Kidney (tissue), 14 donors: Measurements from ENCODE around the gene ZNF628. TPM values are rescaled to one million over a fixed set of nuclear protein-coding genes. Genes with fewer than 3 reads are reported as not detected.
A peak's percentile ranks its signal among the peaks of the same experiment; 100 is the strongest.

Experiments used
- DNase-seq, 5 donors: peaks; one replicate each; pipeline ENCODE4 v3.0.0-alpha.2; 2013 to 2020
- FAIRE-seq: peaks from 2 replicates; lab custom pipeline; 2012; peaks lifted over from hg19 to GRCh38; lab: Jason Lieb, UNC
- H3K27ac ChIP-seq, 2 donors: one replicate each; pipeline ENCODE4 v1.7.0; 2013; ENCODE audit warnings: low read depth in 2 of 2, low read length in 2 of 2, inconsistent platforms in 1 of 2
- H3K27me3 ChIP-seq: one replicate; pipeline ENCODE4 v1.7.1; 2013; ENCODE audit warnings: low read length, inconsistent platforms; ENCODE audit not compliant: control insufficient read depth, insufficient read depth
- H3K36me3 ChIP-seq, 3 donors: one replicate each; pipeline versions ENCODE4 v1.7.0 to v1.7.1; 2013; ENCODE audit warnings: low read length in 3 of 3, control low read depth in 1 of 3, inconsistent platforms in 1 of 3; ENCODE audit not compliant: insufficient read depth in 3 of 3, control insufficient read depth in 2 of 3
- H3K4me1 ChIP-seq, 3 donors: one replicate each; pipeline versions ENCODE4 v1.7.0 to v1.7.1; 2013; ENCODE audit warnings: low read length in 3 of 3, inconsistent platforms in 1 of 3, low read depth in 1 of 3; ENCODE audit not compliant: control insufficient read depth in 2 of 3, insufficient read depth in 2 of 3
- H3K4me3 ChIP-seq, 3 donors: one replicate each; pipeline versions ENCODE4 v1.7.0 to v1.8.1; 2013; ENCODE audit warnings: low read length in 3 of 3, control low read depth in 1 of 3, inconsistent platforms in 1 of 3
- H3K9ac ChIP-seq, 3 donors: one replicate each; pipeline versions ENCODE4 v1.7.0 to v1.7.1; 2013; ENCODE audit warnings: low read length in 3 of 3, control low read depth in 1 of 3, inconsistent platforms in 1 of 3
- H3K9me3 ChIP-seq, 3 donors: one replicate each; pipeline versions ENCODE4 v1.7.0 to v1.7.1; 2013; ENCODE audit warnings: low read length in 3 of 3, control low read depth in 1 of 3, inconsistent platforms in 1 of 3; ENCODE audit not compliant: control insufficient read depth in 2 of 3, insufficient read depth in 1 of 3
- intact Hi-C: fragments of 100-400 bp; cut with DNase I; formaldehyde crosslinking; loops from one replicate; pipeline ENCODE4 v1.11.1; 2022
- polyA plus RNA-seq: library from polyadenylated mRNA; stranded (reverse); fragments of 350-450 nt; fragmentation: Illumina TruSeq; extraction: RNeasy Lipid Tissue Mini Kit (QIAGEN cat#74804); gene quantifications from one replicate; pipeline ENCODE4 v1.2.3, GENCODE V29; 2014; ENCODE audit warnings: low read depth, low replicate concordance; ENCODE audit not compliant: insufficient read depth
- total RNA-seq: library from RNA; stranded (reverse); fragmentation: NEBNext Ultra II Directional; extraction: Animal tissue kit (Norgen Biotek cat#: 25700); gene quantifications from one replicate; pipeline ENCODE4 v1.2.1, GENCODE V29; 2021
- TF ChIP-seq, protein P1 (sequence below): IDR thresholded peaks from 3 replicates; pipeline ENCODE4 v1.5.1; 2012; ENCODE audit warnings: mild to moderate bottlenecking, moderate library complexity, borderline replicate concordance; ENCODE audit not compliant: insufficient read depth; ENCODE audit errors: extremely low read depth
- donor health status: control.
- donor health status: control.
- donor health status: control.
- donor health status: control.
- donor health status: control.
- donor health status: DM: yes; HTN: yes; CAD: no.
- donor health status: Normal renal cell carcinoma (clear cell type).

ZNF628 gene
- total and polyA plus RNA-seq, 2 donors from 2014 or later: 2.3 to 12.0 TPM

DNA sequence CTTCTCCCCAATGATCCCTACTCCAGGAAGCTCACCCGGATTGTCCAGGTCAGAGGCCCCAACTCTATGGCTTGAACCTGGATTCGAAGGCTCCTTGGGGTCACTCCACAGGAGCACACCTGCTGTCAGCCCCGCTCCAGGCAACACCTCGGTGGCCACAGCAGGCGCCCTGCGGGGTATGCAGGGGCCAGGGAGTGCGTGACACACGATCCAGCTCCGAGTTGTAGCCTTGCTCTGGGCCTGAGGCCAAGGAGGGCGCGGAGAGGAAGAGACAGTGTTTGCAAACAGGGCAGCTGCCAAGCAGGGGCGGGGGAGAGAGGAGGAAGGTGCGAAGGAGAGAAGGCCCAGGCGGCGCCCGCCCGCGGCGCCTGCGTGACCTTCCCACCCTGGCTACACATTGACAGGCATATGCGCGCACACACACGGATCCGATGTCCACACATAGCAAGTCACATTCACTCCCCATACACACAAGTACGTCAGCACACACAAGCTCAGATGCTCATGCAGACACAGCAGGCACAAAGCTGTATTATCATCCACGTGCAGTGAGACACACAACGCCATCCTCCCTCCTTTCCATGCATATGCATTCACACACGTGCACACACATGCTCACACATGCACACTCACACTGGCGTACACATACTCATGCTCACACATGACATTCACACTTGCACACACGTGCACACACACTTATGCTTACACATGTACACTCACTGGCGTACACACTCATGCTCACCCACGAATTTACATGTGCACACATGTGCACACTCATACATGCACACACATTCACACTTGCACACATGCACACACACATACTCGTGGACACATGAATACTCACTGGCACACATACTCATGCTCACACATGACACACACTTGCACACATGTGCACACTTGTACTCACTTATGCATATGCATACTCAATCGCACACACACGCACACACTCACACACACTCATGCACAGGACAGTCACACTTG lies 50.1 kb downstream of the ZNF628 start:
- peak; percentile 82 to 86 (median 85) for DNase-seq
- H3K9me3 ChIP-seq: peaks cover 0 to 6% (median 0%) of the 10 kb centered on the region in 3 donors
- peaks cover 0 to 4% (median 0%) of the 10 kb centered on the region in 3 donors for H3K36me3 ChIP-seq
- intact Hi-C loops: no loop called here
- peak overlapping the region in 1 of 3 donors; percentile 17 for H3K4me3 ChIP-seq
- H3K27ac ChIP-seq: no peak overlapping the region
- H3K4me1 ChIP-seq: peaks cover 0 to 8% (median 3%) of the 10 kb centered on the region in 3 donors
- H3K27me3 ChIP-seq: no peaks in the 10 kb centered on the region
- no peak overlapping the region for H3K9ac ChIP-seq
- FAIRE-seq: no peak
- TF ChIP-seq, protein P1, sequence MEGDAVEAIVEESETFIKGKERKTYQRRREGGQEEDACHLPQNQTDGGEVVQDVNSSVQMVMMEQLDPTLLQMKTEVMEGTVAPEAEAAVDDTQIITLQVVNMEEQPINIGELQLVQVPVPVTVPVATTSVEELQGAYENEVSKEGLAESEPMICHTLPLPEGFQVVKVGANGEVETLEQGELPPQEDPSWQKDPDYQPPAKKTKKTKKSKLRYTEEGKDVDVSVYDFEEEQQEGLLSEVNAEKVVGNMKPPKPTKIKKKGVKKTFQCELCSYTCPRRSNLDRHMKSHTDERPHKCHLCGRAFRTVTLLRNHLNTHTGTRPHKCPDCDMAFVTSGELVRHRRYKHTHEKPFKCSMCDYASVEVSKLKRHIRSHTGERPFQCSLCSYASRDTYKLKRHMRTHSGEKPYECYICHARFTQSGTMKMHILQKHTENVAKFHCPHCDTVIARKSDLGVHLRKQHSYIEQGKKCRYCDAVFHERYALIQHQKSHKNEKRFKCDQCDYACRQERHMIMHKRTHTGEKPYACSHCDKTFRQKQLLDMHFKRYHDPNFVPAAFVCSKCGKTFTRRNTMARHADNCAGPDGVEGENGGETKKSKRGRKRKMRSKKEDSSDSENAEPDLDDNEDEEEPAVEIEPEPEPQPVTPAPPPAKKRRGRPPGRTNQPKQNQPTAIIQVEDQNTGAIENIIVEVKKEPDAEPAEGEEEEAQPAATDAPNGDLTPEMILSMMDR: no peak

DNA sequence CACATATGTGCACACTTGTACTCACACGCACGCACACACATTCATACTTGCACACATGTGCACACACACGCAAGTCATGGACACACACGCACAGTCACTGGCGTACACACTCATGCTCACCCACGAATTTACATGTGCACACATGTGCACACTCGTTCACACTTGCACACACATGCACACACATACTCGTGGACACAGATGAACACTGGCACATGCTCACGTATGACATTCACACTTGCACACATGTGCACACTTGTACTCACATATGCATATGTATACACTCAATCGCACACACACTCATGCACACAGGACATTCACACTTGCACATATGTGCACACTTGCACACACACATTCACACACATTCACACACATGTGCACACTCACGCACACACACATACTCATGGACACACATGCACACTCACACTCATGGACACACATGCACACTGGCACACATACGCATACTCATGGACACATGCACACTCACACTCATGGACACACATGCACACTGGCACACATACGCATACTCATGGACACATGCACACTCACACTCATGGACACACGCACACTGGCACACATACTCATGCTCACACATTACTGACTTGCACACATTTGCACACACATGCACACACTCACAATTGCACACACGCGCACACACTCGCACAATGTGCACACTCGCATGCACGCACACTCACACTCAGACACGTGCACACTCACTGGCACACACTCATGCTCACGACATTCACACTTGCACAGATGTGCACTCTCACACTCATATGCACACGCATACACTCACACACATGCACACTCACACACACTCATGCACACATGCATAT lies 51.0 kb downstream of the ZNF628 start:
- no peak overlapping the region for H3K27ac ChIP-seq
- H3K36me3 ChIP-seq: peaks cover 0 to 4% (median 0%) of the 10 kb centered on the region in 3 donors
- no peak overlapping the region for H3K4me3 ChIP-seq
- H3K9ac ChIP-seq: no peak overlapping the region
- TF ChIP-seq, protein P1: no peak
- no peak for FAIRE-seq
- peaks cover 0 to 6% (median 0%) of the 10 kb centered on the region in 3 donors for H3K9me3 ChIP-seq
- intact Hi-C loops: no loop called here
- H3K4me1 ChIP-seq: peaks cover 0 to 8% (median 3%) of the 10 kb centered on the region in 3 donors
- no peaks in the 10 kb centered on the region for H3K27me3 ChIP-seq
- no peak for DNase-seq

DNA sequence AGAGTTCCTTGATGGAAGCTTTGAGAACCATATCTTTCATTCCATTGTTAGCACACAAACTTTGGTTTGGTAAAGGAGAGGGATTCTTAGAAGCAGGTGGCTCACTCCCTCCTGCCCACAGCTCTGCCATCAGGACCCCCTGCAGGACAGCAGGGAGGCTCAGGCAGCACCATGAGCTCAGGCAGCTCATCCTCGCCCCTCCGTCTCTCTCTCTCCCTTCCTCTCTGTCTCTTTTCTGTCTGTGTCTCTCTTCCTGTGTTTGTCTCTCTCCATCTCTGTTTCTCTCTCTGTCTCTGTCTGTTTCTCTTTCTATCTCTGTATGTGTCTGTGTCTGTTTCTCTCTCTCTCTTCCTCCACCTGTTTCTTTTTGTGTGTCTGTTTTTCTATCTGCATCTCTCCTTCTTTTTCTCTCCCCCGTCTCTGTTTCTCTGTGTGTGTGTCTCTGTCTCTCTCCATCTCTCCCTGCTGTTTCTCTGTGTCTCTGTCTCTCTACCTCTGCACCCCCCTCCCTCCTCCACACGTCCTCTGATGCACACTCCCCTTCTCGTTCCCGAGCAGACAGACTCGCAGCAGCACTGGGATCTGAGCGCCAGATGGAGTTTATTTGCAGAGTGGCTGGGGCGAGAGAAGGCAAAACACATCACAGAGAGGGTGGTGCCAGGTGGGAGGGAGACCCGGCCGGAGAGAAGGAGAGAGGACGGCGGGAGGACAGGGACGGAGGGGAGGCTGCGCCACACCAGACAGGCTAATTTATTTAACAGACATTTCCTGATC lies 51.8 kb downstream of the ZNF628 start:
- Histone ChIP-seq H3K27me3 (no peaks in the 10 kb centered on the region), H3K27ac (no peak overlapping the region), H3K36me3 (peaks cover 0 to 4% (median 0%) of the 10 kb centered on the region in 3 donors), H3K4me3 (no peak overlapping the region), H3K9ac (no peak overlapping the region), H3K4me1 (peaks cover 0 to 8% (median 3%) of the 10 kb centered on the region in 3 donors), H3K9me3 (peaks cover 0 to 6% (median 0%) of the 10 kb centered on the region in 3 donors)
- TF ChIP-seq, protein P1: no peak
- FAIRE-seq (no peak), DNase-seq (peak in 1 of 5 donors; percentile 40)
- intact Hi-C loops: no loop called here
